CD14-positive monocyte (primary cell): Measurements from ENCODE around the gene RIPOR3. TPM values are rescaled to one million over a fixed set of nuclear protein-coding genes. Genes with fewer than 3 reads are reported as not detected.

Experiments used
- DNase-seq, 3 donors: peaks; one replicate each; pipeline ENCODE4 v3.0.0-alpha.2; 2011 to 2022
- H2AFZ ChIP-seq: 2 replicates; pipeline ENCODE4 v1.6.0; 2012; ENCODE audit warnings: mild to moderate bottlenecking, low read depth, low read length, inconsistent platforms; ENCODE audit not compliant: insufficient read depth, poor library complexity, severe bottlenecking
- H3K27ac ChIP-seq, 2 donors: 1 replicate in 1 of 2; 2 replicates in 1 of 2; pipeline ENCODE4 v1.5.1; 2012 to 2013; ENCODE audit warnings: low read length in 2 of 2, control low read depth in 1 of 2, inconsistent platforms in 1 of 2, low read depth in 1 of 2, mild to moderate bottlenecking in 1 of 2
- H3K27me3 ChIP-seq, 2 donors: one replicate each; pipeline versions ENCODE4 v1.6.0 to v1.6.1; 2011 to 2013; ENCODE audit warnings: low read length in 2 of 2; ENCODE audit not compliant: control insufficient read depth in 2 of 2, insufficient read depth in 2 of 2
- H3K36me3 ChIP-seq, 2 donors: replicated peaks in 1 of 2; 1 replicate in 1 of 2; 2 replicates in 1 of 2; pipeline versions ENCODE4 v1.5.1 to v1.6.1; 2012 to 2013; ENCODE audit warnings: low read length in 2 of 2, control low read depth in 1 of 2, inconsistent platforms in 1 of 2, mild to moderate bottlenecking in 1 of 2; ENCODE audit not compliant: insufficient read depth in 2 of 2, control insufficient read depth in 1 of 2
- H3K4me1 ChIP-seq, 2 donors: 1 replicate in 1 of 2; 2 replicates in 1 of 2; pipeline versions ENCODE4 v1.5.1 to v1.6.1; 2012 to 2013; ENCODE audit warnings: low read length in 2 of 2, control low read depth in 1 of 2, inconsistent platforms in 1 of 2, mild to moderate bottlenecking in 1 of 2, moderate library complexity in 1 of 2; ENCODE audit not compliant: insufficient read depth in 2 of 2, control insufficient read depth in 1 of 2
- H3K4me2 ChIP-seq: replicated peaks from 2 replicates; pipeline ENCODE3; 2012; ENCODE audit warnings: low read length, moderate library complexity, mild to moderate bottlenecking; ENCODE audit not compliant: poor library complexity, severe bottlenecking; ENCODE audit errors: extremely low read depth
- H3K4me3 ChIP-seq, 3 experiments: fragments of 200-600 bp in 1 of 3; sonication (generic) in 1 of 3; replicated peaks in 1 of 3; 1 replicate in 2 of 3; 2 replicates in 1 of 3; pipeline ENCODE4 v1.5.1; 2011 to 2013; ENCODE audit warnings: low read length in 3 of 3, mild to moderate bottlenecking in 3 of 3, control low read depth in 2 of 3, low read depth in 2 of 3, inconsistent platforms in 1 of 3, moderate library complexity in 1 of 3
- H3K79me2 ChIP-seq: 2 replicates; pipeline ENCODE4 v1.6.0; 2012; ENCODE audit warnings: mild to moderate bottlenecking, control low read depth, inconsistent platforms, low read length, moderate library complexity; ENCODE audit not compliant: insufficient read depth
- H3K9ac ChIP-seq: 2 replicates; pipeline ENCODE4 v1.6.0; 2017; ENCODE audit warnings: low read length, mild to moderate bottlenecking; ENCODE audit not compliant: insufficient read depth, poor library complexity, severe bottlenecking
- H3K9me3 ChIP-seq, 2 donors: replicated peaks in 1 of 2; 1 replicate in 1 of 2; 2 replicates in 1 of 2; pipeline versions ENCODE4 v1.5.1 to v1.6.1; 2012 to 2013; ENCODE audit warnings: low read length in 2 of 2, control low read depth in 1 of 2; ENCODE audit not compliant: control insufficient read depth in 1 of 2, insufficient read depth in 1 of 2
- H4K20me1 ChIP-seq: 2 replicates; pipeline ENCODE4 v1.6.0; 2012; ENCODE audit warnings: mild to moderate bottlenecking, low read length, control low read depth, moderate library complexity; ENCODE audit not compliant: insufficient read depth
- H3K27ac Mint-ChIP-seq, 7 donors: one replicate each; pipeline ENCODE4 v1.8.0; 2020; ENCODE audit warnings: mild to moderate bottlenecking in 7 of 7, mixed read lengths in 7 of 7, moderate library complexity in 6 of 7, inconsistent platforms in 2 of 7
- H3K27me3 Mint-ChIP-seq, 3 donors: one replicate each; pipeline ENCODE4 v1.8.0; 2021 to 2022; ENCODE audit warnings: low read depth in 3 of 3, mild to moderate bottlenecking in 3 of 3, mixed read lengths in 3 of 3, moderate library complexity in 3 of 3, inconsistent platforms in 1 of 3
- H3K36me3 Mint-ChIP-seq, 2 donors: one replicate each; pipeline ENCODE4 v1.8.0; 2020; ENCODE audit warnings: mixed read lengths in 2 of 2, inconsistent platforms in 1 of 2, mild to moderate bottlenecking in 1 of 2
- H3K4me1 Mint-ChIP-seq: one replicate; pipeline ENCODE4 v1.8.0; 2020; ENCODE audit warnings: mild to moderate bottlenecking, mixed read lengths
- H3K4me3 Mint-ChIP-seq, 2 donors: one replicate each; pipeline ENCODE4 v1.8.0; 2020; ENCODE audit warnings: mild to moderate bottlenecking in 2 of 2, mixed read lengths in 2 of 2, moderate library complexity in 1 of 2
- H3K9me3 Mint-ChIP-seq, 7 donors: one replicate each; pipeline ENCODE4 v1.8.0; 2020 to 2022; ENCODE audit warnings: mixed read lengths in 7 of 7, mild to moderate bottlenecking in 6 of 7, moderate library complexity in 6 of 7, inconsistent platforms in 2 of 7
- WGBS: methylation state at CpG from one replicate; pipeline ENCODE4 v1.1.5; 2013; ENCODE audit warnings: missing lambda C conversion rate; ENCODE audit not compliant: insufficient coverage; 5-methylcytosine and 5-hydroxymethylcytosine counted together
- intact Hi-C, 2 donors: fragments of 100-400 bp; cut with micrococcal nuclease; formaldehyde crosslinking; loops; one replicate each; pipeline versions ENCODE4 v1.15.0 to v1.15.1; 2023
- polyA plus RNA-seq, 3 donors: library from polyadenylated mRNA; depleted of rRNA in 1 of 3; unstranded in 2 of 3; stranded (reverse) in 1 of 3; fragments of 300-500 nt in 2 of 3; fragments of >200 nt in 1 of 3; fragmentation: Illumina TruSeq in 2 of 3; gene quantifications; 1 replicate in 2 of 3; 2 replicates in 1 of 3; pipeline ENCODE4 v1.2.3, GENCODE V29; 2012 to 2021
- TF ChIP-seq, protein P1 (sequence below): fragments of 200-600 bp; IDR thresholded peaks from one replicate; pipeline ENCODE4 v1.8.0; 2022; ENCODE audit warnings: antibody characterized with exemption, mild to moderate bottlenecking

RIPOR3 gene
- polyA plus RNA-seq, 3 donors: not detected

DNA sequence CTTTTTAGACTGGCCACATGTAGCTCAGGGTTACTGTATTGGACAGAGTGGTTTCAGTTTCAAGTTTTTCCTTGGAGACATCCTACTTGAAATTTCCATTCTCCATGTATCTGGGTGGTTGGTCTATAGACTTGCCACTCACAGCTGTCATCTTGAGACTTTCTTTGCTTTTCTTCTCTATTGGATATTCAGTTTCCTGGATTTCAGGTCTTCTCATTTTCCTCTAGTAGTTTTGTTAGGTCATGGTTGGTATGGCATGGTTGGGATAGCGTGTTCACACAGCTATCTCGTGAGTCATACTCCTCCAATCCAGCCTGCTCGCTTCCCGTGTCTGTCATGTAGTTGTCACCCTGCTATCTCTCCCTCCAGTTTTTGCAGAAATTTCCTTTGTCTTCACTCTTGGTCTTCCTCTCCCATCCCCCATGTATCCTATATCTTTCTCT is 132.8 kb downstream of the RIPOR3 start:
- no peaks in the 10 kb centered on the region for H3K9me3 ChIP-seq
- TF ChIP-seq, protein P1, sequence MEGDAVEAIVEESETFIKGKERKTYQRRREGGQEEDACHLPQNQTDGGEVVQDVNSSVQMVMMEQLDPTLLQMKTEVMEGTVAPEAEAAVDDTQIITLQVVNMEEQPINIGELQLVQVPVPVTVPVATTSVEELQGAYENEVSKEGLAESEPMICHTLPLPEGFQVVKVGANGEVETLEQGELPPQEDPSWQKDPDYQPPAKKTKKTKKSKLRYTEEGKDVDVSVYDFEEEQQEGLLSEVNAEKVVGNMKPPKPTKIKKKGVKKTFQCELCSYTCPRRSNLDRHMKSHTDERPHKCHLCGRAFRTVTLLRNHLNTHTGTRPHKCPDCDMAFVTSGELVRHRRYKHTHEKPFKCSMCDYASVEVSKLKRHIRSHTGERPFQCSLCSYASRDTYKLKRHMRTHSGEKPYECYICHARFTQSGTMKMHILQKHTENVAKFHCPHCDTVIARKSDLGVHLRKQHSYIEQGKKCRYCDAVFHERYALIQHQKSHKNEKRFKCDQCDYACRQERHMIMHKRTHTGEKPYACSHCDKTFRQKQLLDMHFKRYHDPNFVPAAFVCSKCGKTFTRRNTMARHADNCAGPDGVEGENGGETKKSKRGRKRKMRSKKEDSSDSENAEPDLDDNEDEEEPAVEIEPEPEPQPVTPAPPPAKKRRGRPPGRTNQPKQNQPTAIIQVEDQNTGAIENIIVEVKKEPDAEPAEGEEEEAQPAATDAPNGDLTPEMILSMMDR: no peak
- DNase-seq: peak in 1 of 3 donors; percentile 21
- no peaks in the 10 kb centered on the region for H3K27me3 Mint-ChIP-seq
- H3K4me2 ChIP-seq: no peak overlapping the region
- peaks cover 2% of the 10 kb centered on the region for H3K4me1 Mint-ChIP-seq
- no peak overlapping the region for H2AFZ ChIP-seq
- 93% methylated on average over 2 of the region's 4 CpGs for WGBS
- no peak overlapping the region for H3K9ac ChIP-seq
- H3K4me1 ChIP-seq: peaks cover 0 to 5% of the 10 kb centered on the region in 2 donors
- H3K4me3 ChIP-seq: no peak overlapping the region
- peak overlapping the region in 1 of 7 donors; percentile 2 for H3K27ac Mint-ChIP-seq
- H3K36me3 ChIP-seq: peaks cover 29 to 50% of the 10 kb centered on the region in 2 donors
- H3K79me2 ChIP-seq: peaks cover 77% of the 10 kb centered on the region
- H4K20me1 ChIP-seq: peaks cover 84% of the 10 kb centered on the region
- no peaks in the 10 kb centered on the region for H3K27me3 ChIP-seq
- H3K36me3 Mint-ChIP-seq: peaks cover 46 to 48% of the 10 kb centered on the region in 2 donors
- peak overlapping the region in 1 of 2 donors; percentile 18 for H3K27ac ChIP-seq
- intact Hi-C loops: no loop called here
- no peak overlapping the region for H3K4me3 Mint-ChIP-seq
- no peaks in the 10 kb centered on the region for H3K9me3 Mint-ChIP-seq

DNA sequence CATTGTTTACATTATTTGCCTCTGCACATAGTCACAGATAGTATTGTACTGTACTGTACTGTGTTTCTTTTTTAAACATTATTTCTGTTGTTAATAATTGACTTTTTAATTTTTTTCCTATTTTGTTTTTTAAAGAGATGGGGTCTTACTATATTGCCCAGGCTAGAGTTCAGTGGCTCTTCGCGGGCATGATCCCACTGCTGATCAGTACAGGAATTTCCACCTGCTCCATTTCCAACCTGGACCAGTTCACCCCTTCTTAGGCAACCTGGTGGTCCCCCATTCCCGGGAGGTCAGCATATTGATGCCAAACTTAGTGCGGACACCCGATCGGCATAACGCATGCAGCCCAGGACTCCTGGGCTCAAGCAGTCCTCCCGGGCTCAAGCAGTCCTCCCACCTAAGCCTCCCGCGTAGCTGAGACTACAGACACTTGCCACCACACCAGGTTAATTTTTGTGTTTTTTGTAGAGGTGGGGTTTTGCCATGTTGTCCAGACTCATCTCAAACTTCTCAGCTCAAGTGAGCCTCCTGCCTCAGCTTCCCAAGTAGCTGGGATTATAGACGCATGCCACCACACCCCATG is 133.7 kb downstream of the RIPOR3 start:
- H2AFZ ChIP-seq: no peak overlapping the region
- no peak overlapping the region for H3K9ac ChIP-seq
- Mint-ChIP-seq H3K36me3 (peaks cover 37 to 39% of the 10 kb centered on the region in 2 donors), H3K9me3 (no peaks in the 10 kb centered on the region), H3K27me3 (no peaks in the 10 kb centered on the region), H3K4me3 (no peak overlapping the region), H3K4me1 (peaks cover 2% of the 10 kb centered on the region), H3K27ac (peak overlapping the region in 1 of 7 donors; percentile 37)
- H3K27me3 ChIP-seq: no peaks in the 10 kb centered on the region
- H4K20me1 ChIP-seq: peaks cover 89% of the 10 kb centered on the region
- intact Hi-C loops: no loop called here
- no peak overlapping the region for H3K4me2 ChIP-seq
- DNase-seq: no peak
- no peak overlapping the region for H3K27ac ChIP-seq
- TF ChIP-seq, protein P1: no peak
- WGBS: 100% methylated on average over 2 of the region's 11 CpGs
- H3K4me1 ChIP-seq: peaks cover 0 to 5% of the 10 kb centered on the region in 2 donors
- H3K9me3 ChIP-seq: no peaks in the 10 kb centered on the region
- H3K4me3 ChIP-seq: no peak overlapping the region
- H3K36me3 ChIP-seq: peaks cover 21 to 41% of the 10 kb centered on the region in 2 donors
- peaks cover 85% of the 10 kb centered on the region for H3K79me2 ChIP-seq
